Astrocyte of the cerebellum (primary cell): ENCODE data around the gene ZNF823.
A peak's percentile ranks its signal among the peaks of the same experiment; 100 is the strongest.

Experiments used
- DNase-seq: peaks from one replicate; pipeline ENCODE4 v3.0.0-alpha.2; 2011; ENCODE audit warnings: low read depth
- H3K4me3 ChIP-seq: 2 replicates; pipeline ENCODE4 v1.5.1; 2011; ENCODE audit warnings: mild to moderate bottlenecking, low read depth, low read length, moderate library complexity
- in situ Hi-C: cut with HindIII; loops from 2 replicates; pipeline ENCODE4 v1.10.0; 2017; ENCODE audit warnings: low sequenced_read_pairs
- TF ChIP-seq, protein P1 (sequence below): IDR thresholded peaks from 2 replicates; pipeline ENCODE4 v1.5.1; 2012; ENCODE audit warnings: low read length, low read depth, moderate library complexity, mild to moderate bottlenecking; ENCODE audit errors: missing control alignments

The ZNF823 gene

DNA sequence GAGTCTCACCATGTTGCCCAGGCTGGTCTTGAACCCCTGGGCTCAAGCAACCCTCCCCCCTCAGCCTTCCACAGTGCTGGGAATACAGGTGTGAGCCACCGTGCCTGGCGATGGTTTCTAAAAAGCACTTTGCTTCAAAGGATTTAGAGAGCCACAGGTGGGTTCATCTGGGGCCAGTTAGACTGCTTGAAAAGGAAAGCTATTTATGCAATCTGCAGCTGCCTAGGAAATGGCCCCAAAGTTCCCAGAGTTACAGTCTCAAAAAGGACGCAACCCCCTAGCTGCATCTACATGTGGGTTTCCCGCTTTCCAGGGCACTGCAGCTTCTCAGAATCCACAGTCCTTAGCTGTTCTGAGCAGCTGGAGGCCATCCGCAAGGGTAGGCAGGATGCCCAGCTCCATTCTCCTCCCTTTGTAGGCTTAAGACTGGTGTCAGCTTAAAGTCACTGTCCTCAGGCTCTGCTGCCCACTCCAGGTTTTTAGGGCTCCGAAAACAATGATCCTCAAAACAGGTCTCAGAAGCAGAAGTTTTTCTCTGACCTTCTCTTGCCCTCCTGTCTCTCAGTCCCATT is 41.4 kb downstream of the ZNF823 start:
- in situ Hi-C loops: no loop called here
- H3K4me3 ChIP-seq: no peak overlapping the region
- TF ChIP-seq, protein P1, sequence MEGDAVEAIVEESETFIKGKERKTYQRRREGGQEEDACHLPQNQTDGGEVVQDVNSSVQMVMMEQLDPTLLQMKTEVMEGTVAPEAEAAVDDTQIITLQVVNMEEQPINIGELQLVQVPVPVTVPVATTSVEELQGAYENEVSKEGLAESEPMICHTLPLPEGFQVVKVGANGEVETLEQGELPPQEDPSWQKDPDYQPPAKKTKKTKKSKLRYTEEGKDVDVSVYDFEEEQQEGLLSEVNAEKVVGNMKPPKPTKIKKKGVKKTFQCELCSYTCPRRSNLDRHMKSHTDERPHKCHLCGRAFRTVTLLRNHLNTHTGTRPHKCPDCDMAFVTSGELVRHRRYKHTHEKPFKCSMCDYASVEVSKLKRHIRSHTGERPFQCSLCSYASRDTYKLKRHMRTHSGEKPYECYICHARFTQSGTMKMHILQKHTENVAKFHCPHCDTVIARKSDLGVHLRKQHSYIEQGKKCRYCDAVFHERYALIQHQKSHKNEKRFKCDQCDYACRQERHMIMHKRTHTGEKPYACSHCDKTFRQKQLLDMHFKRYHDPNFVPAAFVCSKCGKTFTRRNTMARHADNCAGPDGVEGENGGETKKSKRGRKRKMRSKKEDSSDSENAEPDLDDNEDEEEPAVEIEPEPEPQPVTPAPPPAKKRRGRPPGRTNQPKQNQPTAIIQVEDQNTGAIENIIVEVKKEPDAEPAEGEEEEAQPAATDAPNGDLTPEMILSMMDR: no peak
- DNase-seq: no peak

DNA sequence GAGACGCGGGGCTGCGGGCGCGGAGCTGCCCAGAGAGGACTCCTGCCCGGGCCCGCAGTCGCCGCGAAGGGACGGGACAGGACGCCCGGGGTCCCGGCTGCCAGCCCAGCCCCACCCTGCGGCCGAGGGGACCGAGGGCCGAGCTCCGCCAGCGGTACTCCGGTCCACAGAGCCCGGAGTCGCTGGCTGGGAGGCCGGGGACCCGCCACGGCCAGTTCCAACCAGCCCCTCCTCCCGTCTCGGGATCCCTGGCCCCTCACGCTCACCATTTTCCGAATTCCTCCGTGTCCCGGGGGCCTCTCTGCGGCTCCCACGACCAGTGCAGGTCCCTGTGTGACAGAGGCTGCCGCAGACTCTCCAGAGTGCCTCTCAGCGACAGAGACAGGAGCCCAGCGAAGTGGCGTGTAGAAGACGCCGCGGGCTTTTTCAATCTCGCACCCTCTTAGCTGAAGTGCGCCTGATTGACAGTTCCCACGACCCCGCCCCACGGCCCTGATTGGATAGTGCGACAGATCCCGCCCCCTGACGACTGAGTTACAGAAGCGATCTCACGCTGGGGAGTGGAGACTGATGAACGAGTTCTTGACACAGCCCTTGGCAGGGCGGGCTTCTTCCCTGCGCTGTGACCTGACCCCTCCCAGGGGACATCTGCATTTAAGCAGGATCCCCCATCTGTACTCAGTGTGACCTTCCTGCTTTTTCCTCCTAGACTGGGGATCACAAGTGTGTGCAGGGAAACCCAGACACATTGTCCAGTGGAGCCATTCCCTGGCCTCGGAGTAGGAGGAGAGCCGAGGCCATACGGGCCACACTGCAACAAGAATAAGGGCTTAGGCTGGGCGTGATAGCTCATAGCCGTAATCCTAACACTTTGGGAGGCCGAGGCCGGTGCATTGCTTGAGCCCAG is 44.0 kb downstream of the ZNF823 start:
- TF ChIP-seq, protein P1: no peak
- peak; percentile 72 for DNase-seq
- H3K4me3 ChIP-seq: peak overlapping the region; percentile 88
- in situ Hi-C loops: no loop called here

DNA sequence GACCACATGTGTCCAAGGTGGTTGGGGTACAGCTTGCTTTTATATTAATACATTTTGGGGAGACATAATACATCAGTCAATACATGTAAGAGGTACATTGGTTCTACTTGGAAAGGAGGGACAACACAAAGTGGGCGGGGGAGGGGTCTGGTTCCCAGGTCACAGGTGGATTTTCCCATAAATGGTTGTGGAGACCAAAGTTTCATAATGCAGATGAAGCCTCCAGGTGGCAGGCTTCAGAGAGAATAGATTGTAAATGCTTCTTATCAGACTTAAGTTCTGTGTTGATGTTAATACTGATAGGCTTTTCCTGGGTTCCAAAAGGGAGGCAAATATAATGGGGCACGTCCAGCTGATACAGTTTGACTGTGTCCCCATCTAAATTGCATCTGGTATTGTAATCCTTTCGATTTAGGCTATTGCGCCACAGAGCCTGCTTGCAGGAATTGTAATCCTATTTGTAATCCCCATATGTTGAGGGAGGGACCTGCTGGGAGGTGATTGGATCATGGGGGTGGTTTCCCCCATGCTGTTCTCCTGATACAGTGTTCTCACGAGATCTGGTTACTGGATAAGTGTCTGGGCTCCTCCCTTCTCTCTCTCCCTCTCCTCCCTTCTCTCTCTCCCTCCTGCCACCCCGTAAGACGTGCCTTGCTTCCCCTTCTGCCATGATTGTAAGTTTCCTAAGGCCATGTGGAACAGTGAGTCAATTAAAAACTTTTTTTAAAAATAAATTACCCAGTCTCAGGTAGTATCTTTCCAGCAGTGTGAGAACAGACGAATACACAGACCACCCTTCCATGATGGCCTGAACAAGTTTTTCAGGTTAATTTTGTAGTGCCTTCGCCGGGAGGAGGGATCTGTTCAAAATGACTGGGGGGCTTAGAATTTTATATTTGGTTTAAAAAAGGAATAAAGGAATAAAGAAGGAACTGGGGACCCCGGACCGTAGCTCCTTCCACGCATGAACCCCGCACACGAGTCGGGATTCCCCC is 44.9 kb downstream of the ZNF823 start:
- DNase-seq: peak; percentile 18
- TF ChIP-seq, protein P1: no peak
- in situ Hi-C loops: no loop called here
- H3K4me3 ChIP-seq: peak overlapping the region; percentile 88

DNA sequence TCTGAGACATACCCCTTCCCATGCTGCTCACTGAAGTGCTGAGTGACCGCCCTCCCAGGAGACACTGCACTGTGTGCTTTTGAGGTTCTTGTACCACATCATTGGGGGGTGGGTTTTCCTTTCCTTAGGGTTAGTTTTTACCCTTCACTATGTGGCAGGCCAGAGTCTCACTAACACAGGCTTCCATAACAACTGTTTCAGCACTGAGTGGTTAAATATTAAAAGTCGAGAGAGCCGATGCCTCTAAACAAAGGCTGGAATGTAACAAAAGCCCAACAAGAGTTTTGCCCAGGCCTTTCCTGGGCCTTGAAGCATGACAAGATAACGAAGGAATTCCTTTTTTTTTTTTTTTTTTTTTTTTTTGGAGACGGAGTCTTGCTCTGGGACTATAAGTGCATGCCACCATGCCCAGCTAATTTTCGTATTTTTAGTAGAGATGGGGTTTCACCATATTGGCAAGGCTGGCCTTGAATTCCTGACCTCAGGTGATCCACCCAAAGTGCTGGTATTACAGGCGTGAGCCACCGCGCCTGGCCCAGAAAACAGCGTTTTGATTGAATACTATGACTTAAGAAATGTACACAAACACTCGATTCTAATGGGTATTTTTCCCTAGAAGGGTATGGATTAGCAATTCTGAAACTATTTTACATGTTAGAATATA is 46.5 kb downstream of the ZNF823 start:
- H3K4me3 ChIP-seq: no peak overlapping the region
- no peak for DNase-seq
- TF ChIP-seq, protein P1: no peak
- in situ Hi-C loops: no loop called here

DNA sequence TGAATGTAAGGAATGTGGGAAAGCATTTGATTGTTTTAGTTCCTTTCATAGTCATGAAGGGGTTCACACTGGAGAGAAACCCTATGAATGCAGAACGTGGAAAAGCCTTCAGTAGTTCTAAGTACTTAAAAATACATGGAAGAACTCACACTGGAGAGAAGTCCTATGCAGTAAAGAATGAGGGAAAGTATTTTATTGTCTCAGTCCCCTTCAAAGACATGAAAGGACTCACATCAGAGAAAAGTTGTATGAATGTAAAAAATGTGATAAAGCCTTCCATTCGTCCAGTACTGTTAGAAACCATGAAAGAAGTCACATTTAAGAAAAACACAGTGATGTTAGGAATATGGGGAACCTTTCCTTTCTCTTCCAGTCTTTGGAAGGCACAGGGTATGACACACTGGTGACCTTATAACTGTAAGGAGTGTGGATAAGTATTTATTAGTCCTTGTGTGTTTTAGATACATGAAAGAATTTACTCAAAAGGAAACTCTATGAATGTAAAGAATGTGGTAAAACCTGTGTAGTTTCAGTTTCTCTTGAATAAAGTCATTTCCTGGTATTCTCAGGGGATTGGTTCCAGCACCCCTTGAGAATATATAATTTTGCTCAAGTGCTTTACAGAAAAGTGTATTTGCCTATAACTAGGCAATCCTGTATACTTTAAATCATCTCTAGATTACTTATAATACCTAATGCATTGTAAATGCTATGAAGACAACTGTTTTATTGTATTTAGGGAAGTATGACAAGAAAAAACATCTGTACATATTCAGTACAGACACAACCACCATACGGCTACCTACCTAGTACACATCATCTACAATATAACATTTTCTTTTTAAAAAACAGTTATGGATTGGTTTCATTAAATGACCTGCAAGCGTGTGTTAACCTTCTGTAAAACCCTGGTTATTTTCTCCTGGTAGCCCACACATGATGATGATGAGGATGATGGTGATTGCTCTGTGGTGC is 52.8 kb downstream of the ZNF823 start:
- TF ChIP-seq, protein P1: no peak

More for the DNA sequence above, 52.8 kb downstream of the ZNF823 start:
- no peak for DNase-seq
- no peak overlapping the region for H3K4me3 ChIP-seq
- in situ Hi-C loops: loop anchor here (5.0 kb wide), 1 partner anchor 34 kb away; no protein-coding TSS in a partner anchor
